ENCODE results near the gene PCNT.
"Not testable (repeated sequence)": the region's sequence is repeated elsewhere in the genome, so short reads cannot be mapped to it uniquely, and the experiment has no call there.

PCNT gene

DNA sequence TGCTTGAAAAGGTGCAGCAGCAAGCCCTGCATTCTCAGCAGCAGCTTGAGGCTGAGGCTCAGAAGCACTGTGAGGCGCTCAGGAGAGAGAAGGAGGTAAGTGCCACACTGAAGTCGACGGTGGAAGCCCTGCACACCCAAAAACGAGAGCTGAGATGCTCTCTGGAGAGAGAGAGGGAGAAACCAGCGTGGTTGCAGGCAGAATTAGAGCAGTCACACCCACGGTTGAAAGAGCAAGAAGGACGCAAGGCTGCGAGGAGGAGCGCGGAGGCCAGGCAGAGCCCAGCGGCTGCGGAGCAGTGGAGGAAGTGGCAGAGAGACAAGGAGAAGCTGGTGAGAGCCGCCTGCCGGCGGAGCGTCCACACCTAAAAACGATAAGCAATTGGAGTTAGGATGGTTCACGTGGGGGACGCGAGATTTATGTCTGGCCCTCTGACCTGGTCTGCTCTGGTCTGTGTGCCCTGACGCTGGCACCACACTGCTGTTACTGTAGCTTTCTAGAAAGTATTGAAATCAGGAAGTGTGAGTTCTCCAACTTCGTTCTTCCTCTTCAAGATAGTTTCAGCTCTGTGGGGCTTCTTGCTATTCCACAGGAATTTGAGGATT lies 108.0 kb downstream of the PCNT start:
- TF ChIP-seq CTCF (conservative IDR thresholded peaks at IDR 0.05; ENCODE audit: low read depth) = no peak
- ChIA-PET POLR2A (ENCODE audit: low non-redundant PET) (no interaction called here), CTCF (no interaction called here)
- H3K27ac ChIP-seq = peak overlapping the region; percentile 16; the same call in 1 of the 2 replicates
- no peak for DNase-seq (ENCODE audit: low spot score)

GRCh38 chr21:46433116-46433515 lies 109.2 kb downstream of the PCNT start:
- DNase-seq (ENCODE audit: low spot score); CTCF ChIA-PET; H3K27ac ChIP-seq; POLR2A ChIA-PET (ENCODE audit: low non-redundant PET): not testable (repeated sequence)

DNA sequence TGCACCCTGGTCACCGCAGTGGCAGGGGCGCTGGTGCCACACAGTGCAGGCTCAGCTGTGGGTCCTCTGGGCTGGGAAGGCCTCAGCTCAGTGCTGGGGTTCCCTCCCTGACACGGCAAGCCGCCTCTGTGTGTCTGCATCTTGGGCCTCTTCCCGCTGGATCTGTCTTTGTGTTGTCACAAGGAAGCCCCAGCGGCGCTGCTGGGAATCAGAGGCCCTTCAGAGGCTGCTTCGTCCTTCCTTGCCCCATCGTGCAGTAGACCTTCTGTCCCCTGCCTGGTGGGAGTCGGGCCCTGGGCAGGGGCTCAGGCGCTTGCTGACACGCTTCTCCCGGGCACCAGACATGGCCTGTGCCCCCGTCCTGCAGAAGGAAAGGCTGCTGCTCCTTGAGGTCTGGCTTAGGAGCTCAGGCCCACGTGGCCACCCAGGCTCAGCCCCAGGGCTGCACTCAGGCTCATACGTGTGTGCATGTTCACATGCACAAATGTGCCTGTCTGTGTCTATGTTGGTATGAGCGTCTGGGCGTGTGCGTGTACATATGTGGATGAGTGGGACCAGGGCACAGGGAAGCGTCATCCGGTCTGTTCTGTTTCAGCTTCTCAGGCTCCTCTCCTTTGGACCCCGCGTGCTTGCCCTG lies 110.5 kb downstream of the PCNT start:
- ChIA-PET POLR2A (ENCODE audit: low non-redundant PET) (no interaction called here), CTCF (interaction anchor here (0.6 kb wide), 1 partner anchor 9 kb away, joined by 6 read pairs; no protein-coding TSS in a partner anchor)
- DNase-seq (ENCODE audit: low spot score) = no peak
- TF ChIP-seq CTCF (conservative IDR thresholded peaks at IDR 0.05; ENCODE audit: low read depth) = no peak
- H3K27ac ChIP-seq = 0 out of 2 replicates have a peak overlapping the region, but pooled peaks have one; percentile 8

- ChIA-PET POLR2A (ENCODE audit: low non-redundant PET) (no interaction called here), CTCF (interaction anchor here (0.7 kb wide), 1 partner anchor 15 kb away, joined by 3 read pairs; no protein-coding TSS in a partner anchor)
- DNase-seq (ENCODE audit: low spot score) = no peak
- H3K27ac ChIP-seq = no peak overlapping the region
- no peak for TF ChIP-seq CTCF (conservative IDR thresholded peaks at IDR 0.05; ENCODE audit: low read depth)
Observed at GRCh38 chr21:46435786-46436227, 111.9 kb downstream of the PCNT start.

DNA sequence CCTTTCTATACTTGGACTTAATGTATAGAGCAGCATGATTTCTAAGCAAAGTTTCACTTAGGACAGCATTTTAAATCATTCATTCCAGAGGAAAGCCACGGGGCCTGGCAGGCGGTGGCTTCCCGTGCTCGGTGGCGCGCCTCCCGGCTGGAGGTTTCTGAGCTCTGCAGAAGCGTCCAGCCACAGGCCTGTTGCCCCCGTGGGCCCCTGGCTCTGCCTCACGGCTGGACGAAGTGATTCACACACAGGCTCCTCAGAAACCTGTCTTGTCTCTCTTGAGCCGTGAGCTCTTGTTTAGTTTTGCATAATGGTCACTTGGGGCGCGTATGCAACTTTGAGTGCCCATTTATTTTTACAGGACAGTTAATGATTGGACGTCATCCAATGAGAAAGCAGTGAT lies 112.7 kb downstream of the PCNT start:
- ChIA-PET CTCF (no interaction called here), POLR2A (ENCODE audit: low non-redundant PET) (no interaction called here)

GRCh38 chr21:46437096-46437498 lies 113.1 kb downstream of the PCNT start:
- CTCF ChIA-PET = no interaction called here
- no peak for TF ChIP-seq CTCF (conservative IDR thresholded peaks at IDR 0.05; ENCODE audit: low read depth)
- no peak for DNase-seq (ENCODE audit: low spot score)
- POLR2A ChIA-PET (ENCODE audit: low non-redundant PET) = no interaction called here
- H3K27ac ChIP-seq = no peak overlapping the region

More for the DNA sequence above, 112.7 kb downstream of the PCNT start:
- H3K27ac ChIP-seq = no peak overlapping the region
- no peak for DNase-seq (ENCODE audit: low spot score)
- no peak for TF ChIP-seq CTCF (conservative IDR thresholded peaks at IDR 0.05; ENCODE audit: low read depth)

- ChIA-PET POLR2A (ENCODE audit: low non-redundant PET) (no interaction called here), CTCF (interaction anchor here (1.0 kb wide), 1 partner anchor 17 kb away, joined by 7 read pairs; no protein-coding TSS in a partner anchor)
Observed at GRCh38 chr21:46437511-46437910, 113.6 kb downstream of the PCNT start.

More at GRCh38 chr21:46437511-46437910, 113.6 kb downstream of the PCNT start:
- DNase-seq (ENCODE audit: low spot score) = no peak
- H3K27ac ChIP-seq = no peak overlapping the region
- TF ChIP-seq CTCF (conservative IDR thresholded peaks at IDR 0.05; ENCODE audit: low read depth) = no peak
